GM12864 (cell line): ENCODE results near the gene PLA2G4B.

ENCODE experiments used
- DNase-seq: peaks from one replicate; pipeline ENCODE4 v3.0.0-alpha.2; 2011; ENCODE audit warnings: low read depth
- H3K4me3 ChIP-seq: 2 replicates; pipeline ENCODE4 v1.5.1; 2011; ENCODE audit warnings: mild to moderate bottlenecking, low read depth, low read length, control low read depth
- TF ChIP-seq, protein P1 (sequence below): IDR thresholded peaks from 2 replicates; pipeline ENCODE4 v1.5.1; 2011; ENCODE audit warnings: low read depth, mild to moderate bottlenecking, moderate library complexity, low read length, control low read depth, inconsistent platforms; ENCODE audit errors: missing control alignments

PLA2G4B gene

DNA sequence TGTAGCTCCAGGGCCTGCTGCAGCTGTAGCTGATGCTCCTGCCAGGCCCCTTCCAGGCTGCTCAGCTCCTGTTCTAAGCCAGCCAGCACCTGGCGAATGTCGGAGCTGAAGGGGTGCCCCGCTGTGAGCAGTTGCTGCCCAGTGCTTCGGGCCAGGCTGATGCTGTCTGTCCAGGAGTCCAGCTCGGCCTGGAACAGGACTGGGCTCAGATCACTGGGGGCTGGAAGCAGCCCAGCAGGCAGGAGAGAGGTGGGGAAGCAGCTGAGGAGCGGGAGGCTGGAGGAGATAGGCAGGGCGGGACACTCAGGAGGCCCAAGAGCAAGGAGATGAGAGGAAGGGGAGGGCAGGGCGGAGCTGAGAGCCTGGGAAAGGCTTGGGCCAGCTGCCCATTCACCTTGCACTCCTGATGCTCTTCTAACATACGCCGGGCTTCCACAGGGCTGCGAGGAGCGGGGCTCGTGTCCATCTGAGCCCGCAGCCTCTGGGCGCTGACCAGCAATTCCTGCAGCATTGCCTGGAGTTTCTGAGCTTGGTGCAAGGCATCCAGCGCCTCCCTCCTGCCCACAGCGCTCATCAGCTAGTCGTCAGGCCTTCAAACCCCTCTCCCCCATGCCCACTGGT lies 23.2 kb downstream of the PLA2G4B start:
- DNase-seq, result no peak
- TF ChIP-seq, protein P1, sequence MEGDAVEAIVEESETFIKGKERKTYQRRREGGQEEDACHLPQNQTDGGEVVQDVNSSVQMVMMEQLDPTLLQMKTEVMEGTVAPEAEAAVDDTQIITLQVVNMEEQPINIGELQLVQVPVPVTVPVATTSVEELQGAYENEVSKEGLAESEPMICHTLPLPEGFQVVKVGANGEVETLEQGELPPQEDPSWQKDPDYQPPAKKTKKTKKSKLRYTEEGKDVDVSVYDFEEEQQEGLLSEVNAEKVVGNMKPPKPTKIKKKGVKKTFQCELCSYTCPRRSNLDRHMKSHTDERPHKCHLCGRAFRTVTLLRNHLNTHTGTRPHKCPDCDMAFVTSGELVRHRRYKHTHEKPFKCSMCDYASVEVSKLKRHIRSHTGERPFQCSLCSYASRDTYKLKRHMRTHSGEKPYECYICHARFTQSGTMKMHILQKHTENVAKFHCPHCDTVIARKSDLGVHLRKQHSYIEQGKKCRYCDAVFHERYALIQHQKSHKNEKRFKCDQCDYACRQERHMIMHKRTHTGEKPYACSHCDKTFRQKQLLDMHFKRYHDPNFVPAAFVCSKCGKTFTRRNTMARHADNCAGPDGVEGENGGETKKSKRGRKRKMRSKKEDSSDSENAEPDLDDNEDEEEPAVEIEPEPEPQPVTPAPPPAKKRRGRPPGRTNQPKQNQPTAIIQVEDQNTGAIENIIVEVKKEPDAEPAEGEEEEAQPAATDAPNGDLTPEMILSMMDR, result no peak
- H3K4me3 ChIP-seq, result no peak overlapping the region

DNA sequence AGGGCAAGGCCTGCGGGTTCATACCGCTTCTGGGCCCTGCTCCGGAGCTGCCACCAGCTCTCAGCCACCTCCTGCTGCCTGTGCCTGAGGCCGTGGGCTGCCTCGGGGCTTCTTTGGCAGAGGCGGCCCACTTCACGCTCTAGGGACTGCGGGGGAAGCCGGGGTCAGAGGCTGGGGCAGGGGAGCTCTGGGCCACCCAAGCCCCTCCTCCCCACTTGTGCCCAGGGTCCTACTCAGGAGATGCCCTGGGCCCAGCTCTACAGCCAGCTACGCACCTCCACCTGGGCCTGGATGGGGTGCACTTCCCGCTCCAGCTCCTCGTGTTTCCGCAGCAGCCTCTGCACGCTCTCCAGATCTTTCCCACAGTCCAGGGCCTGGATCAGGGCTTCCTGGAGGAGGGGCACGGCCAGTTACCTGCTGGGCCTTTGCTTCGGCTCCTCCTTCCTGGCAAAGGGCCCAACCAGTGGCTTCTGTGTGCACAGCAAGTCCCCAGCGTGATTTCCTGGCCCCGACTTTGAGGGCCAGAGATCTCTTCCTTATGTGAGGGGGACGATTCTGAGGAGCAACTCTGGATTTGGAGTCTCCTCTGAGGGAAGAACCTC lies 24.0 kb downstream of the PLA2G4B start:
- no peak overlapping the region for H3K4me3 ChIP-seq
- TF ChIP-seq, protein P1, result no peak
- no peak for DNase-seq

DNA sequence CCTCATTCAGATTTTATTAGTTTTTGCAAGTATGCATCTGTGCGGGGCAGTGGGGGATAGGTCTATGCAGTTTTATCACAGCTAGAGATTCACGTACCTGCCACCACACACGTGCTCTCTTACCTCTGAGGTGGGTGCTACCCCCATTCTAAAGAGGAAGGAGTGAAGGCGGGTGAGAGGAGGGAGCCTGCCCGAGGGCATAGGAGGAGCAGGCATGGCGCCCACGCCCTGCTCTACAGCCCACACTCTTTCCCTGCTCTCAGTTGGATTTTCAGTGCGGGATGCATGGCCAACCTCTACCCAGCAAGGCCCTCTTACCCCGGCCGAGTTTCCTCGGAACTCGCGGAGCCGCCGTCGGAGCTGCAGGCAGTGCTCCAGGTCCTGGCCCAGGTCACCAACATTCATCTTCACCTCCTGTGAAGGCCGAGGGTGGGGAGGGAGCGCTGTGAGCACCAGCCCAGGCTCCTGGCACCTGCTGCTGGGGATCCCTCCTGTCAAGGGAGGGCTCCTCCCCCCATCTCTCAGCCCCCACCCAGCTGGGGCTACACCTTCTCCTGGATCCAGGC lies 26.9 kb downstream of the PLA2G4B start:
- no peak for DNase-seq
- H3K4me3 ChIP-seq, result no peak overlapping the region
- TF ChIP-seq, protein P1, result no peak

DNA sequence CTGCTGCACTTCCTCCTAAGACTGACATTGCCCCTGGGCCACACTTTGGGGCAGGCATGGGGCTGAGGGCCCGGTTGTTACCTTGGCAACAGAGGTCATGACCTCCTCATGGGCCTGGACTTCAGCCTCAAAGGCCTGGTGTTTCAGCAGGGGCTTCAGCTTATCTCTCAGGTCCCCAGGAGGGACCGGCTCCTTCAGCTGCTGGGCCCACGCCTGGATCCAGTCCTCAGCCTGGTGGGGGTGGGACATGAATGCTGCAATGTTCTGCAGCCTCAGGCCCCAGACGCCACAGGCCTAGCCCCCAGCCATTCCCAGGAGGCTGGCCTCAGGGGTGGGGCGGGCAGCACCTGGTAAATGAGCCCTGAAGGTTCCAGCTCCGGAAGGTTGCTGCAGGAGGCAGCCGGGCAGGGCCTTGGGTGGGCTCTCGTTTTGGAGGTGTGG lies 27.6 kb downstream of the PLA2G4B start:
- TF ChIP-seq, protein P1, result no peak
- DNase-seq, result no peak
- no peak overlapping the region for H3K4me3 ChIP-seq

DNA sequence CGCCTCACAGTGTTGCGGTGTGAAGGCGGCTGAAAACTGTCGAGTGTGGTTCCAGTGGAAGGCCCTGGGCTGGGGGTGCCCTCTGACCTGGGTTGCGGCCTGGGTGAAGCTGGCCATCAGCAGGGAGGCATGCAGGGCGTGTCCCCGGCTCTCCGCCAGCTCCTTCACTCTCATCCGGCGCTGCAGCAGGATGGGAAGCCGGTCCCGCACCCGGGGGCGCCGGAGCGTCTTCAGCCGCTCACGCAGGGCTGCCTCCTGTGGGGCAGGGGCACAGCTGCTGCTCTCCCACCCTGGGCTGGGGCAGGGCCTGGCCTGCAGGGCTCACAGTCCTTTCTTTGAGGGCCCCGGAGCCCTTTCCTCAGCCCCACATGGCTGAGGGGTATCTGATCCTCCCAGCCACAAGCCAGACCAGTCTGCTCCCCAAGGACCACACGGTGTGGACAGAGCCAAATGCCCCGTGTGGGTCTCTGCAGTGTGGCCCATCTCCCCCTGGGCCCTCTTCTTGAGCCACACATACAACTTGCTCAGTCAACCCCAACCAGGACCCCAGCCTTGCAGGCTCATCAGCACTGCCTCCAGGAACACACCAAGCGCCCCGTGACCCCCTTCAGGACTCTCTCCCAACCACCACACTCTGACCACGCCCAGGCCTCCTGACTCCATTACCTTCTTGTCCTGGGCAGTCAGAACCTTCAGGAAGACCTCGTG lies 28.4 kb downstream of the PLA2G4B start:
- DNase-seq, result no peak
- no peak overlapping the region for H3K4me3 ChIP-seq
- TF ChIP-seq, protein P1, result no peak

DNA sequence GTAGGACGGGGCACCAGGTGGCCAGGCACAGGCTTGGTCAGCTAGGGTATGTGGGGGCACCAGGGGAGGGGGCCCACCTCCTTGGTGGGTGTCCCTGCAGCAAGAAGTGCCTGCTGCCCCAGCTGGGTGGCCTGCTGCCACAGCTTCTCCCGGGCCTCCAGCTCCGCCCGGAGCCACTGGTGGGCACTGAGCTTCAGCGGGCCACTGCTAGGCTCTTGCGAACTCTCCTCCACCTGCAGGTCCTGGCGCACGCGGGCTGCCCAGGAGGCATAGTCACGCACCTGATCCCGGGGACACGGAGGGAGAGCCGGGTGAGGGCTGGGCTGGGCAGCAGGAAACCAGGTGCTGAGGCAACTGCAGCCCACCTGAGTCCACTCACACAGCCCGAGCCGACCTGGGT lies 29.7 kb downstream of the PLA2G4B start:
- no peak overlapping the region for H3K4me3 ChIP-seq
- TF ChIP-seq, protein P1, result no peak
- no peak for DNase-seq
